Cerebellar nuclear complex (tissue), 1 donor: ENCODE results near the gene FMN1.

Experiments
- DNase-seq, 2 experiments: peaks; one replicate each; lab custom pipeline; 2025; lab: John Stamatoyannopoulos, UW

The FMN1 gene

DNA sequence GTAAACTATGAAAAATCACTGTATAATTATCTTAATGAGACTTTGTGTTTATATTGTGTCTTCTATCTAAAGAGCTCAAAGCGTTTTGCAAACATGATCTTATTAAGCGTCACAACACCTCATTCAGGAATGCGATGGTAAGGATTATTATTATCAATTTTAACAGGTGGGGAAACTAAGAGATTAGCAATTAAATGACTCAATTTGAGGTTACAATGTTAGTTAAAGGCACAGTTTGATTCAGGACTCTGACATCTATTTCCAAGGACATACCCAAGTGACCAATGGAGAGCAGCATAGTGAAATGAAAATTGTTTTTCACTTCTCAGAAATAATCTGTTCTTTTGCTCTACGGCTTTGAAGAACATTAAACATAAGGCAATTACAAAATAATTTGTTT, 74.6 kb downstream of the FMN1 start:
- no peak for DNase-seq

DNA sequence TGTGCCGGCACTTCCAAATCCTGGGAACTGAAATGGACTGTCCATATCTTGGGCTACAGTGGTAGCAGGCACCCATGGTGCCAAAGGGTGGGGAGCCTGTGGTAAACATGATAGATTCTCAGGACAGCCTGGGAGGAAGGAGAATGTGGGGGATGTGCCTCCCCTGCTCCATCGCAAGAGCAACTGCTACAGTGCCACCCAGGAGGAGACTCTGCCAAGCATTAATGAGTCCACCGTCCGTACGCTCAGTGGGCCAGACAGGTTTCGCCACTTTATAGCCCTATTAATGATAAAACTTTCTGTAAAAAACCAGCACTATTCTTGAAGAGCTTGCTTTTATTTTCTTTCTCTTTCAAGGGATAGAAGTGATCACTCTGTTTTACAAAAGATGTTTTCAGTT, 75.2 kb downstream of the FMN1 start:
- DNase-seq = no peak

DNA sequence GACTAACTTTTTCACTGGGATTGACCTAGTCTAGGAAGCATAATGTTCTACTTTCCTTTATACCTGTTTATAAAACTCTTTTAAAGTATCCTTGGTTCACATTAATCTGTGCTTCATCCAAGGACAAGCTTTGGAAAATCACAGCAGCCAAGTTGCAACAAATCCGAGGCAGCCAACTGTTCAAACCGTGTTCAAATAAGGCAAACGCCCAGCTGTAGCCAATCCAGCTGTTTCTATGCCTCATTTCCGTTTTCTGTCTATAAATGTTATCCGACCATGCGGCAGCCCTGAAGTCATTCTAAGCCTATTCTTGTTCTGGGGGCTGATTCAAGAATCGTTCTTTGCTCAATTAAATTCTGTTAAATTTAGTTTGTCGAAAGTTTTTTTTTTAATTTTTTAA, 78.3 kb downstream of the FMN1 start:
- DNase-seq = no peak

DNA sequence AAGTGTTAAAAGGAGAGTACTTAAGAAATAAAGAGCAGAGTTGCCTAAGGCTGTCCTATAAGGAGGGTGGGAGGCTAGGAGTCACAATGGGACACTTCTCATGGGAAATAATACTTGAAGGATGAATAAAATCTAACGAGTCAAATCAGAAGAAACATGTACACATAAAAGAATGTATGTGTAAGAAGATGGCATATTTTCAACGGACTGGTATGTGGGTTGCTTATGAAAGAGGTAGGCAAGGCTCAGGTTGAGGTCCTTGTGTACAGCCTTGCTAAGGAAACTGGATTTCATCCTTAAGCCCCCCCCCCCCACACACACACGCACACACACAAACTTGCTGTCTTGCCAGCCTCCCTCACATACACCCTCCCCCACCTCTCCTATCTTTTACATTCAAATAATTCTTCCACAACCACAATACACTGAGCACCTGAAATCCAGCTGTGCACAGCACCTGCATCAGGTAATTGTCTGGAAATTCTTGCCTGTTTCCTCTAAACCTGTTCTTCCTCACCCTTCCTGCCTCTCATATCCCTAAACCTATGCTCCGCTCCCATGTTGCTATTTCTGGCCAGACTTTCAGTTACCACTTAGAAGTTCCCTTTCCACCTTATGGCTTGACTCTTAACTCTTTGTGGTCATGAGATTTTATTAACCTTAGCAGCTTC, 79.2 kb downstream of the FMN1 start:
- DNase-seq = no peak

DNA sequence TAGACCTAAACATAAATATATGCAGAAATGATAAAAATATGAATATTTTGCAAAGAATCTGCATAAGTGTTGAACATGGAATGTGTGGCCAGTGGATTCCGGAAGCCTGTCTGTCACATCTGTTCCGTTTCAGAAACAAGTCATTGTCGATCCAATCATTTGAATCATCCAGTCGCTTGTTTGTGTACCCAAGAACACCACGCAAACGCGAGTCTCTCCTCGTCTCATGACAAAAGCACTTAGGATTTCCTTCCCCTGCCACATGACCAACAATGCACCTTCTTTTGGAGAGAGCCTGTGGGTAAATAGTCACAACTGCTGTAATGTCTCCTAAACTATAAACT, 80.2 kb downstream of the FMN1 start:
- DNase-seq = no peak

DNA sequence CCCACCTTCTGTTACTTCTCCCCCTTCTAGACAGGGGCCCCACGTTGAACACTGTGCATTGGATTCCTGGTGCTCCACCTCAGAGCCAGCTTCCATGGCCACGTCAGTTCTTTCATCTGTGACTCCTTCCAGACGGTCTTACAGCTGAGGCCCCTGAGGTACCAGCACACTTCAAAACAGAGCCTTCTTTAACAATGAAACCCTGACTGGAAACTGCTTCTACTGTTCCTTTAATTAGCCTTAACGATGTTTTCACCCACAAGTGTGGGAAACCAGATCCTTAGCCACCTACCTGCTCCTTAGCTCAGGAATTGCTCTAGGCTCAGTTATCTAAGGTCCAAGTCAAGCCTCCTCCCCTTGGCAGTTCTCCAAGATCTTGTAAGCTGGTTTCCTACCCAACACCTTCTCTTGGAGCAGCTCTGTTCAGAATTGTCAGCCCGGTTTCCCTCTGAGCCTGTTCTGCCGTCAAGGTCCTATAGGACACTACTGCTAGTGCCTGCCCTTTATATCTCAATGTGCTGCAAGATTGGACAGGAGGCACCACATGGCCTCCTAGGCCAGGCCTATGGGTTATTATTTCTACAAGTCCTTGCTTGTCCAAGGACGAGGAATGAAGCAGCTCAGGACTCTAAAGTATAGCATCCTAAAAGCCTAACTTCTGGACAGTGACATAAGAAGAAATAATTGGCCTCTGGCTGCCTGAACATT, 80.7 kb downstream of the FMN1 start:
- no peak for DNase-seq

DNA sequence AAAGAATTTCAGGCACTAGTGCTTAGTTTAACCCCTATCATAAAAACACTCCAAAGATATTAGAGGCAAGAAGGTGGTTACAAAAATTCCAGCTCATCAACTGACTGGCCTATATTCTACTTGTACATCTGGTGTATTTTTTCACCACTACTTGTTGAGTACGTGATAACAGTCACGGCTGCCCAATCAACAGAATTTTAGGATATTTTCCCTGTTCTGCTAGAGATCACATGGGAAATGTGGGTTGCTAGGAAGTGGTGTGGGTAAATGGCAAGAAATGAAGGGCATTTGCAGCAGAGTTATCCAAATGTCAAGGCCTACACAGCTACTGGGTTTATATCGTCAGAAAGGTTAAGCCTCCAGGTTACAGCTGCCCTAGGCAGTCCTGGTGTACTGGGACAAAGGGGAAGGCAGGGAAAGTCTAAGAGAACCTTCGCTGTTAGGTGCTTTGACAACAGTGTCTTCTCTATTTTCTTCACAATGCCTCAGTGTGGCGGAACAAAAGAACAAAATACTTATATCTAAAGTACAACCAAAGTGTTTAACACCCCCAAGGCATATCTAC, 81.9 kb downstream of the FMN1 start:
- no peak for DNase-seq

DNA sequence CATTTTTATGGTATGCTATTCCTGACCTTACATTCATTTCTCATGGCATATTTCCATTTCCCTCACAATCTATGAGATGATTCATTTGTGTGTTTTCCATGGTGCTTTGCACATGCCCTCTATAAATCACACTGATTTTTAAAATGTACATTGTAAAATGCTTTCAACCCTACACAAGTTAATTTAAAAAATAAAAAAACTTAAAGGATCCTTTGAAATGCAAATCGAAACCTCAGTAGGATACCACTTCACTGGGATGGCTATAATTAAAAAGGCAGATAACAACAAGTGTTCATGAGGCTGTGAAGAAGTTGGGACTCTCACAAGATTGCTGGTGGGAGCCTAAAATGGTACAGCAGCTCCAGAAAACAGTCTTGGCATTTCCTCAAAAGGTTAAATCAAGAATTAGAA, 83.5 kb downstream of the FMN1 start:
- no peak for DNase-seq

DNA sequence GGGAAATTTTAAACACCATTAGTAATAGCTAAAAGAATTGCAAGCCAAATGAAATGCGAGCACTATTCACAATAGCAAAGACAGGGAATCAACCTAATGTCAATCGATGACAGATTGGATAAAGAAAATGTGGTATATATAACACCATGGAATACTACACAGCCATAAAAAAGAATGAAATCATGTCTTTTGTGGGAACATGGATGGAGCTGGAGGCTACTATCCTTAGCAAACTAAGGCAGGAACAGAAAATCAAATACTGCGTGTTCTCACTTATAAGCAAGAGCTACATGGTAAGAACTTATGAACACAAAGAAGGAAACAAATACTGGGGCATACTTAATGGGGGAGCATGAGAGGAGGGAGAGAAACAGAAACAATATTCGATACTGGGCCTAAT, 85.2 kb downstream of the FMN1 start:
- DNase-seq = no peak

DNA sequence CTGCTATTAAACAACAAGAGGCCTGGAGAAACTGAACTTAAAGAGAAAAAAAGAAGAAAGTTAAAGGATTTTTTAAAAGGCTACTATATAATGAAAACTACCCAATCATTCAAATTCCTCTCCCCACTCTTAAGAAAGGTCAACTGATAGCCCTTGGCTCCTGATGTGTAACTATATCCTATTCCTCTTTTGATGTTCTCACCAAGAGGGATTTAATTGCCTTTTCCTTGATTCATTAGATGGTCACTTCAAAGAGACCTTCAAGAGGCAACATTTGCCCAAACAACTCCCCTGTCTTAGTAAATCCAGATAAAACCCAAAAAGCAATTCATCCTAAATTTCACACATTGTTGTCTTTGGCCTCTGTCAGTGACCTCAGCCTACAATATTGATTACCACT, 86.0 kb downstream of the FMN1 start:
- DNase-seq = no peak

DNA sequence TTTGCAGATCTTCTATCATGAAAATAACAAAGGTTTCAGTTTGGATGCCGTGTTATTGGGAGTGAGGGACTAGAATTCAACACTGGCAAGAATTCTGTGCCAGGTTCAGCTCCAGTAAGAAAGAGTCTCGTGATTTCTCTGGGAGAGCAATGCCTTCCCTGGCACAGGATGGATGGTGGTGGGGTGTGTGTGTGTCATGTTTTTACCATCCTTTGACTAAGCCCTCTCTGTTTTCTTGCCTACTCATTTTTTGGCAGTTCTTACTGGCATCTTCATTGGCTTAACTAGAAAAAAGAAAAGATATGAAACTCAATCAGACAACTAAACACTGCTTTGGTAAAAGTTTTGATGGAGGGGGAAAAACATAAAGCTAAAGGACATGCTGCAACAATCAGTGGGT, 86.6 kb downstream of the FMN1 start:
- no peak for DNase-seq

DNA sequence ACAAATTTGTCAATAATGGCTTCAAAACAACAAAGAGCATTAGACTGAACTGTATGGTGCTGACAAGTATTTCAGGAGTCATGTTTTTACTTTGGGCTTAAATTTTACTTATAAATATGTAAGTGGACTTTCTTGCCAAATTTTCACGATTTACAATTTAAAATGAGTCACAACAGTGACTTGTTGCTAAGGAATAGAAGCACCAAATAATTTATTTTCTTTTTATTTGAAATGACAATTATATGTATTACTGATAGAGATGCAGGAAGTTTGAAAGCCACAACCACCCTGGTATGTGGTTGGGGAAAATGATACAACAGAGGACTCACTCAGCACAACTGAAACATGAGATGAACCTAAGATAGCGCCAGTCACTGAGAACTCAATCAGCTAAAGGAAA, 90.3 kb downstream of the FMN1 start:
- no peak for DNase-seq

DNA sequence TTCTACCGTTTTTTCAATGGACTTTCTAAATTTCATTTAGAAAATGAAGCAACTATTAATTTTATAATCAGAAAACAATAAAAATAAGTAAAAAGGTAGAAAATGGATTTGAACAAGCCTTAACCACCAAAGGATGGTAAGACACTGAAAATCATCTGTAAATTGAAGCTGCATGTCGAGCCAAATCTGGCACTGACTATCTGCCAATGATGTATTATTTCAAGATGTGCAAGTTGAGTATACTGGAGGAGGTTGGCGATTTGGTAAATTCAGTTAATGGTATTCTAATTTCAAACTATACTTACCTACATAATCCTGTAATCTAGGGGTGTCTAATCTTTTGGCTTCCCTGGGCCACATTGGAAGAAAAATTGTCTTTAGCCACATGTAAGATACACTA, 93.5 kb downstream of the FMN1 start:
- no peak for DNase-seq

DNA sequence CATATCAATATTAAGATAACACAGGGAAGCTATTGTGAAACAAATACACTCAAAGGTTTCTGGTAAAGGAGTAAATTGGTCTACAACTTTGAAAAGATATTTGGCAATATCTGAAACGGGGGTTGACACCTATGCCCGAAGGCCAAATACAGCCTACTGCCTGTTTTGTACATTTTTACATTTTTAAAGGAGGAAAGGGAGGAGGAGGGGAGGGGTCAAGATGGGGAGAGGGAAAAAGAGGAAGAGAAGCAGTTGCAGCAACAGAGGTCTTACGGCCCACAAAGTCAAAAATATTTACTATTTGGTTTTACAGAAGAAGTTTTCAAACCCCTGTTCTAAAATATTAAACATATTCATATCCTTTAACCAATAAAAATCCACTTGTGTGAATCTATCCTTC, 94.2 kb downstream of the FMN1 start:
- no peak for DNase-seq

DNA sequence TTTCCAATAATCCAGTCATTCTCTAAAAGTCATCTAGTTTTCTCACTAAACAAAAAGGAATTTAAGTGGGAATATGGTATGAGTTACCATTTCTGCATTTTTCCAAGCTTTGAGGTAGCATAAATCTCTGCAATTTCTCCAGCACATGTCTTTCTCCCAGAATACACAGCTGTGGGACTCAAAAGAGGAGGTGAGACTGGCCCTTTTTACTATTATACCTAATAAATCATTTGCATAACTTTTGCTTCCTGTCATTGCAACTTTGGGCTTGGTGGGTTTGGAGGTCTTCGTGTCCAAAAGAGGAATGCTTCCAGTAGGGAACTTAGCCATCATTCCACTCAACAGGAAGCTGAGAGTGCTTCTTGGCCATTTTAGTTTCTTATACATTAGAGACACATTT, 94.8 kb downstream of the FMN1 start:
- no peak for DNase-seq

DNA sequence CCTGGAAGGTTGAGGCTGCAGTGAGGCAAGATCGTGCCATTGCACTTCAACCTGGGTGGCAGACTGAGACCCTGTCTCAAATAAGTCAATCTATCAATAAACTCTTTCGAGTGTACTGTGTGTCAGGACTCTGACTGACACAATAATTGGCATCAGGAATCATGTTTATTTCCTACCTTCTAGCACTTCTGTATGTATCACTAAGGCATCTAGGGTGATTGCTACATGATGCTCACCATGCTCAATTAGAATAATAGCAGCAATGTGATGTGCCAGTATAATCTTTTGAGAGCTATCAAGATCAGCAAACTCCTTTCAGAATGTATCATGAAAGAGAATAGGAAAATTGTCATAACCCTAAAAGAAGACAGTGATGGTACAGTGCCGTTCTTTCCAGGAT, 95.3 kb downstream of the FMN1 start:
- no peak for DNase-seq

DNA sequence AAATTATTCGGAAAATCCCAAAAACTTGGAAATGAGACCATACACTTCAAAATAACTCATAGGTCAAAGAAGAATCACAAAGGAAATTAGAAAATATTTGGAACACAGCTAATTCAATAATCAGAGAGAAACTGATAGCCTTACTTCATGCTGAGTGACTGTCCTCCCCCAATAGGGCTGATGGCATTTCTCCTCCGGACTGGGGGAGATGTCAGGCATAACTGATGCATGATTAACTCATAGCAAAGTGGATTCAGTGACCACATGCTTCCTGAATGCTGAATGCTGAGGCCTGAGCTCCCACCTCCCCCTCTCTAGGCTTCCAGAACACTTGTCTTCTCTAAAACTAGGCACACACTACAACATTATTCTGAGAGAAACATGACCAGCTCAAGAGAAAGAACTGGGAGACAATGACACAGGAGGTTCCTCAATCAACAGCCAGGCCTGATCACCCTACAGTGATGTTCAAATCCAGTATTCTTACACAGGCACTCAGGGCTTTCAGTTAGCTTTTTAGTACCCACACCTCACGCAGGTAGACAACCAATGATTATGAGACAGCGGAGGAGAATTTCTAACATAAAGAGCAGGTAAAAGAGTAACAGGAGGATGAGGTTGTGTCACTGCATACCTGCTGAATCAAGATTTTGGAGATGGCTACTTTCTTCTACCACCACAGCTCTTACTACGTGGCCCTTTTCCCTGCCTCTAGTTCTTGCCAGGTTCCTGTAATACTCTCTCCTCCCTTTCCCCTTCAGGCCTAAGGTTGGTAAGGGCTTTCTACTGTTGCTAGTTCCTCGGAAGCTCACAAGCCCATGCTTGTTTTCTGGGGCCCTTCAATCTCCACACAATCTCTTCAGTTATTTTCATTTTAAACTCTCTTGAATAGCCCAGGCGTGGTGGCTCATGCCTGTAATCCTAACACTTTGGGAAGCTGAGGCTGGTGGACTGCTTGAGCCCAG, 96.1 kb downstream of the FMN1 start:
- DNase-seq = no peak

DNA sequence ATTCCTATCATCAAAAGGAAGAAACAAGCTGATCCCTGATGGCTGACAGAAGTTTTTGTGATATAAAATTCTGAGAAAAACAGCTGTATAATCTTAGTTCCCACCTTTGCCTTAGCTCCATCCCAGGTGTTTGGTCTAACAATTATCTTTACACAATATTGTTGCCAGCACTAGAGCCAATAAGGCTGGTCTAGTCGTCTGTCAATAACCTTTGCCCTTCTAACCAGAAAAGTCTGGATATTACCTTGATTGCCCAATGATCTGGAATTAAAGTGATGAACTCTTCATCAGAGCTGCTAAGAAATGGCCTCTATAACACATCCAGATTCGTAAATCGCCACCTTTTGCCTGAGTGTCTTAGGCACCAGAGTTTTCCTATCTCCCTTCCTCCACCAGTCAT, 98.4 kb downstream of the FMN1 start:
- no peak for DNase-seq

DNA sequence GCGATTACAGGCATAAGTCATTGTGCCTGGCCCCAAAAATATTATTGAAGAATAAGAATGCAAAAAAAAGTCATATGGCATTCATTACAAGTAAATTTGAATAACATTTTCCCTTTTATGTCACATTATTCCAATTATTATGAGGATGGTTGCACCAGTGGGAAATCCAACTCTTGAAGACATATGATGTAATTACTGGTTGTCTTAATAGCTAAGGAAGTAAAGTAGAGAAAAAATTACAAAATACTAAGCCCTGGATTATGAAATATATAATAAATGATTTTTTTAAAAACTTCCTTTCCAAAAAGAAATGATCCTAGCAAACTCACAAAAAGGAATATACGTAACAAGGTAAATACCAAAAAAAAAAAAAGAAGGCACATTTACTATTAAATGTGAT, 98.9 kb downstream of the FMN1 start:
- DNase-seq = no peak

DNA sequence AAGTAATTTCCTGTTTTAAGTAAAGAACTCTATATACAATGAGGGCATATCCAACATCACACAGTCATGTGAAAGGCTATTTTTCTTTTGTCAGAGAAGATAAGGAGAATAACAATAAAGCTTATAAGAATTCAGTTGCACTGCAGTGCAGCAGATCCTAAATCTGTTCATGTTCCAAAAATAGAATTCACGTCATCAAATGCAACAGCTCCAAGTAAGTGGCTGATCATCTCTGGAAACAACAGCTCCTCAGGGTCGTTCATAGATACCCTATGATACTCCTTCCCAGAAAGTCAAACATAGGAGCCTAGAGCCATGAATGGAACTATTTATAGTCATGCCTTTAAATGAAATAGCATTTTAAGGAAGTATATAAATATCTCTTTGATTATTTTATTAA, 100.2 kb downstream of the FMN1 start:
- DNase-seq = no peak

DNA sequence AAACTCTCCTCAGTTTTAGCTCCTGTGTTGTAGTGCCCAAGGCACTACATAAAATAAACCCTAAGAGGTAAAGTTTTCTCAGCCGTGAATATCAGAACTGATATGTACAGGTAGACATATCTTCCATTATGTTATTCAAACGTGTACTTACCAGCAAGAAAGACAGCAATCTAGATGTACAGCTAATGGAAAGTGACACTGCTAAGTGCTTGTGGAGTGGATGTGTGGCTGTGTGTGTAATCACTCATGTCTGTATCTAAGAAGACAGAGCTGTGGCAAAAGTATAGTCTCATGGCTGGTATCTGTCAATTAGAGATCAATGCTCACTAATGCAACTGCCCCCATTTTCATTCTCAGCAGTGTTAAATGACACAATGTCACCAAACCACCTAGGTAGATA, 101.3 kb downstream of the FMN1 start:
- no peak for DNase-seq

DNA sequence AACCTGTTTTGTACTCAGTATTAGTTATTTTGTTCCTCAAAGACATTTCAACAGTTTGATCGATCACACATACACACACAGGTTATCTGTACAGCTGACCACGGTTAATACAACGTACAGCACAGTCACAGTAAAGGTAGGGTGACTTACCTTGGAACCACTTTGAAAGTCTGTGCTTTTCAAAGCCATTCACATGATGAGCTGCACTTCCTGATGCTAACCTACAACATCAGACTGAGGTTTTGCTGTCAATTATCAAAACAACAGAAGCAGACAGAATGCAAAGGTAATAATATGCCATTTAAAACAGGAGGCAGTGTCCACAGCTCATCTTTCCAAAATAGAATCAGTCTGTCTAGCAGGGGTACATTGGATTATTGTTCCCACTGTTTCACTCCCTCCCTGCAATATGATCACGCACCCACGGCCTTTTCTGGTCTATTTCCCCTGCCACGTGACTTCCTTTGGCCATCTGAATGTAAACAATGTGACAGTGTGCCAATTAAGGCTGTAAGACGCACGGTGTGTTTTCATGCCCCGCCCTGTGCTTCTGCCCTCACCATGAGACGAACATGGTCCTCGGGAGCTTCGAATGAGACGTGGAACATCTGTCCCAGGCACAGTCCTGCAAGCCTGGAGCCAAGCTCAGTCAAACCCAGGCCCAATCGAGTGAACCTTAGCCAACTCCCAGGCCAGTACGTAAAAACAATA, 102.4 kb downstream of the FMN1 start:
- no peak for DNase-seq
